GM12878 (cell line): Measurements from ENCODE around the gene CD52. TPM values are rescaled to one million over a fixed set of nuclear protein-coding genes. Genes with fewer than 3 reads are reported as not detected.

Source experiments
- ATAC-seq: fragments of 200-7000 bp; cut with Tn5 transposase; 3 replicates; pipeline ENCODE4 v1.9.1; 2020; ENCODE audit warnings: mild to moderate bottlenecking, moderate library complexity
- BruUV-seq: library from RNA; stranded (reverse); fragments of 400-500 nt; replicated peaks from 2 replicates; lab custom pipeline; 2021; lab: Mats Ljungman, UMichigan
- CTCF ChIA-PET: fragments of 300-600 bp; sonication (Branson Sonifier 250); formaldehyde crosslinking; extraction: SDS; loops from one replicate; lab custom pipeline; 2021; ENCODE audit warnings: inconsistent platforms; lab: Yijun Ruan, JAX
- POLR2A ChIA-PET: fragments of 350-600 bp; formaldehyde crosslinking; extraction: SDS; loops from one replicate; lab custom pipeline; 2021; ENCODE audit warnings: inconsistent platforms; lab: Charles Lee
- RAD21 ChIA-PET: fragments of 300-600 bp; sonication (Branson Sonifier 250); formaldehyde crosslinking; loops from one replicate; lab custom pipeline; 2023; ENCODE audit warnings: antibody characterized with exemption; ENCODE audit not compliant: unreplicated experiment; lab: Charles Lee
- SMC1A ChIA-PET: fragments of 300-600 bp; sonication (Branson Sonifier 250); formaldehyde crosslinking; loops from one replicate; lab custom pipeline; 2023; ENCODE audit not compliant: unreplicated experiment, uncharacterized antibody; lab: Charles Lee
- DNase-seq: peaks from one replicate; pipeline ENCODE4 v3.0.0-alpha.2; 2011; ENCODE audit warnings: low read depth, low spot score
- FAIRE-seq: peaks from 3 replicates; lab custom pipeline; 2011; peaks lifted over from hg19 to GRCh38; lab: Jason Lieb, UNC
- H2AFZ ChIP-seq: 2 replicates; pipeline ENCODE4 v1.6.0; 2011; ENCODE audit warnings: low read depth, low read length, control low read depth; ENCODE audit not compliant: control insufficient read depth
- H3K27ac ChIP-seq: 2 replicates; pipeline ENCODE4 v1.5.1; 2011; ENCODE audit warnings: control low read depth; ENCODE audit not compliant: control insufficient read depth, insufficient read depth
- H3K27me3 ChIP-seq, 2 experiments: replicated peaks in 1 of 2; 2 replicates each; pipeline versions ENCODE4 v1.6.0 to v1.6.1; 2011; ENCODE audit warnings: low read length in 1 of 2; ENCODE audit not compliant: control insufficient read depth in 2 of 2, insufficient read depth in 2 of 2
- H3K36me3 ChIP-seq, 2 experiments: 2 replicates each; pipeline ENCODE4 v1.5.1; 2011; ENCODE audit warnings: low read length in 1 of 2; ENCODE audit not compliant: control insufficient read depth in 2 of 2, insufficient read depth in 2 of 2
- H3K4me1 ChIP-seq: 2 replicates; pipeline ENCODE4 v1.6.1; 2011; ENCODE audit warnings: mild to moderate bottlenecking, low read length, moderate library complexity, mixed read lengths; ENCODE audit not compliant: control insufficient read depth, insufficient read depth
- H3K4me2 ChIP-seq: 2 replicates; pipeline ENCODE4 v1.6.0; 2011; ENCODE audit warnings: control low read depth; ENCODE audit not compliant: control insufficient read depth, insufficient read depth
- H3K4me3 ChIP-seq: fragments of 200-600 bp; sonication (generic); 2 replicates; pipeline ENCODE4 v1.5.1; 2016
- H3K79me2 ChIP-seq: 2 replicates; pipeline ENCODE4 v1.6.0; 2011; ENCODE audit warnings: low read length; ENCODE audit not compliant: control insufficient read depth, insufficient read depth
- H3K9ac ChIP-seq: 2 replicates; pipeline ENCODE4 v1.8.0; 2011; ENCODE audit warnings: low read length, control low read depth, mixed read lengths; ENCODE audit not compliant: control insufficient read depth, insufficient read depth
- H3K9me3 ChIP-seq: replicated peaks from 3 replicates; pipeline ENCODE4 v1.5.1; 2011; ENCODE audit warnings: mild to moderate bottlenecking, low read length; ENCODE audit not compliant: control insufficient read depth, insufficient read depth
- H4K20me1 ChIP-seq: 2 replicates; pipeline ENCODE4 v1.6.0; 2011; ENCODE audit not compliant: control insufficient read depth, insufficient read depth
- CBX5 ChIP-seq: sonication (generic); IDR thresholded peaks from 2 replicates; pipeline ENCODE4 v1.6.1; 2016; ENCODE audit warnings: low read depth, moderate library complexity, mild to moderate bottlenecking, inconsistent platforms
- HDAC2 ChIP-seq: fragments of 200-600 bp; sonication (generic); IDR thresholded peaks from 2 replicates; pipeline ENCODE4 v1.6.1; 2017
- POLR2A ChIP-seq: IDR thresholded peaks from 2 replicates; pipeline ENCODE4 v1.6.1; 2011; ENCODE audit warnings: low read depth, mild to moderate bottlenecking, low read length
- WGBS: methylation state at CpG from one replicate; pipeline ENCODE4 v1.1.6; 2016; ENCODE audit warnings: low lambda C conversion rate; ENCODE audit not compliant: insufficient replicate concordance, insufficient coverage; ENCODE audit errors: missing lambda C conversion rate; 5-methylcytosine and 5-hydroxymethylcytosine counted together
- in situ Hi-C: fragments of 300-500 bp; cut with MboI; formaldehyde crosslinking; loops from 9 replicates; pipeline ENCODE4 v1.14.3; 2018; ENCODE audit warnings: mixed read lengths
- intact Hi-C: fragments of 100-400 bp; cut with micrococcal nuclease; formaldehyde crosslinking; loops from one replicate; pipeline ENCODE4 v1.14.2; 2022; ENCODE audit not compliant: unreplicated experiment
- polyA plus RNA-seq, 11 experiments: library from polyadenylated mRNA; depleted of rRNA in 4 of 11; unstranded in 6 of 11; stranded (reverse) in 5 of 11; fragments of >200 nt; fragmentation: Nextera tagmentation in 4 of 11; fragmentation: Illumina TruSeq in 1 of 11; extraction: Ambion mirVana in 4 of 11; extraction: Trizol in 1 of 11; gene quantifications; 1 replicate in 1 of 11; 2 replicates in 10 of 11; pipeline versions ENCODE4 v1.2.1 to v1.2.3, GENCODE V29; 2011 to 2016; ENCODE audit warnings: inconsistent platforms in 2 of 11, missing spikeins in 2 of 11, low read depth in 1 of 11
- total RNA-seq, 4 experiments: library from RNA; depleted of rRNA in 3 of 4; stranded (reverse); fragments of >200 nt in 3 of 4; fragmentation: Illumina TruSeq in 1 of 4; extraction: Trizol in 1 of 4; gene quantifications; 2 replicates each; pipeline versions ENCODE4 v1.2.1 to v1.2.3, GENCODE V29; 2013 to 2021

The CD52 gene
- total and polyA plus RNA-seq, 10 of the 15 experiments (the other 5 are each of a cell fraction or from before 2014, with no cell fraction given), result 237 to 2,736 (median 532) TPM

DNA sequence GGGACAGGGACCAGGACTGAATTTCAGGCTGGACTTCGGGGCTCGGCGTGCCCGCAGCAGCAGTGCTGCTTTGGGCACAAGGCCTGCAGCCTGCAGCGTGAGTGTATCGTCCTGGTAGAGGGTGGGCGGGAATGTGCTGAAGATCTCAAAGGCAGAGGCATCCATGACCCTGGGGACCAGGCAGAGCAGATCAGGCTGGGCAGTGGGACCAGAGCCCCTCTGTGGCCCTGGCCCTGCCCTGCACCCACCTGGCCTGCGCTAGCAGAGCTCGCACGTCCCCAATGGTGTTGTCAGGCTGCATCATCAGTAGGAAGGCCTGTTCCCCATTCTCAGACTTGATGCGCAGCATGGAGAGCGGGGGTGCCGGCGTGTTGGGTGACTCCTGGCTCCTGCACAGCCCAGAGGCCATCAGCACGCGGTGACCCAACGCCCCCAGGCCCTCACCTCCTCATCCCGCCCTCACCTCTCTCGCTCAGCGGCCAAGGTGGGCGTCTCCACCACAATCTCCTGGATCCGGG lies 35.3 kb upstream of the CD52 start:
- ATAC-seq, result no peak
- no peak for FAIRE-seq
- DNase-seq, result no peak
- ChIA-PET RAD21 (interaction anchor here (1.0 to 8.9 kb wide), 3 partner anchors 25 to 37 kb away, joined by 3 to 477 read pairs (median 113); partner anchors contain the start of gene CD52), CTCF (interaction anchor here (0.9 to 18.0 kb wide), 5 partner anchors 37 to 134 kb away, joined by 3 to 879 read pairs (median 89); partner anchors contain the start of gene CD52), POLR2A (interaction anchor here (2.0 to 9.2 kb wide), 2 partner anchors 36 kb away, joined by 11 to 253 read pairs; partner anchors contain the start of gene CD52), SMC1A (interaction anchor here (9.1 to 11.1 kb wide), 2 partner anchors 38 kb away, joined by 119 to 474 read pairs; partner anchors contain the start of gene CD52)
- no TSS peak for BruUV-seq
- Histone ChIP-seq H3K9ac (no peak overlapping the region), H4K20me1 (no peaks in the 10 kb centered on the region), H3K4me3 (no peak overlapping the region), H3K36me3 (peaks cover 4 to 8% of the 10 kb centered on the region in 2 experiments), H3K9me3 (no peaks in the 10 kb centered on the region), H3K27ac (no peak overlapping the region), H3K4me2 (no peak overlapping the region), H2AFZ (no peak overlapping the region), H3K27me3 (no peaks in the 10 kb centered on the region), H3K4me1 (peaks cover 59% of the 10 kb centered on the region), H3K79me2 (peaks cover 26% of the 10 kb centered on the region)
- WGBS, result 89% methylated on average over 22 of the region's 22 CpGs
- TF ChIP-seq HDAC2, result no peak
- TF ChIP-seq POLR2A, result peak; percentile 50; the same call in 1 of the 2 replicates
- intact Hi-C loops, result no loop called here
- in situ Hi-C loops, result no loop called here

DNA sequence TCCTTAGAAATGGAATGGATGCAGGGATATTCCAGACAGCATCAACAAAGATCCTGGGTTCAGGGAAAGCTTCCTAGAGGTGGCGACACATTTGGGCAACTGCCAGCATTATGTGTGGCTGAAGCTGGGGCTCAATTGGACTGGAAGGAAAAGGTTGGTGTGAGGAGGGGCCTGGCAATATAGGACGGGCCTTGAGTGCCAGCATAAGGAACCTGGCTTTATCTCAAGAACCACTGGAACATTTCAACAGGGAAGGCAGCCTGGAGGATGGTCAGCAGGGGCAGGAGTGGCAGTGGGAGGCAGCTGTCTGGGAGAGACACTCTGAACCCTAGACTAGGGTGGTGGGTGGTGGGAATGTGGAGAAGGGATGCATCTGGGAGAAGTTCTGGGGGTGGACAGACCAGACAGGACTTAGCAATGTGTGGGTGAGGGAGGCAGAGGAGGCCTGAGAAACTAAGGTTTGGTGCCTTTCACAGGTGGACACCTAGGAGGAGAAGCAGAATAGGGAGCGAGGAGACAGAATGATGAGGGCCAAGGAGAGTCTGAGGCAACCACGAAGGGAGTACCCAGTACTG lies 34.4 kb upstream of the CD52 start:
- SMC1A ChIA-PET, result interaction anchor here (0.7 to 11.1 kb wide), 5 partner anchors 8 to 81 kb away, joined by 4 to 474 read pairs (median 17); partner anchors contain the start of genes CD52 and UBXN11
- Histone ChIP-seq H3K27ac (no peak overlapping the region), H3K4me1 (peaks cover 68% of the 10 kb centered on the region), H3K9me3 (no peaks in the 10 kb centered on the region), H4K20me1 (no peaks in the 10 kb centered on the region), H2AFZ (no peak overlapping the region), H3K4me3 (no peak overlapping the region), H3K36me3 (peaks cover 3 to 6% of the 10 kb centered on the region in 2 experiments; a peak in 2 of 4 replicates), H3K4me2 (no peak overlapping the region), H3K9ac (no peak overlapping the region), H3K79me2 (peaks cover 26% of the 10 kb centered on the region), H3K27me3 (no peaks in the 10 kb centered on the region)
- no peak for TF ChIP-seq CBX5
- DNase-seq (no peak), FAIRE-seq (no peak), ATAC-seq (no peak)
- CTCF ChIA-PET, result interaction anchor here (0.8 to 18.0 kb wide), 12 partner anchors 7 to 133 kb away, joined by 3 to 879 read pairs (median 35); partner anchors contain the start of genes CD52, CEP85 and UBXN11
- intact Hi-C loops (no loop called here), in situ Hi-C loops (no loop called here)
- RAD21 ChIA-PET, result interaction anchor here (3.6 to 8.7 kb wide), 3 partner anchors 35 to 134 kb away, joined by 20 to 477 read pairs (median 29); partner anchors contain the start of gene CD52
- POLR2A ChIA-PET, result interaction anchor here (9.2 kb wide), 1 partner anchor 35 kb away, joined by 253 read pairs; the partner anchor contains the start of gene CD52
- no TSS peak for BruUV-seq
- 66% methylated on average over 4 of the region's 4 CpGs for WGBS
